NOMO-1 treated with dmso at 0.1 percent for 144 hours (cell line): Measurements from ENCODE around the gene FHOD3.
"Not testable (repeated sequence)": the region's sequence is repeated elsewhere in the genome, so short reads cannot be mapped to it uniquely, and the experiment has no call there.

ENCODE experiments used
- DNase-seq: peaks from one replicate; lab custom pipeline; 2025; ENCODE audit not compliant: unreplicated experiment; lab: John Stamatoyannopoulos, UW

Gene FHOD3

DNA sequence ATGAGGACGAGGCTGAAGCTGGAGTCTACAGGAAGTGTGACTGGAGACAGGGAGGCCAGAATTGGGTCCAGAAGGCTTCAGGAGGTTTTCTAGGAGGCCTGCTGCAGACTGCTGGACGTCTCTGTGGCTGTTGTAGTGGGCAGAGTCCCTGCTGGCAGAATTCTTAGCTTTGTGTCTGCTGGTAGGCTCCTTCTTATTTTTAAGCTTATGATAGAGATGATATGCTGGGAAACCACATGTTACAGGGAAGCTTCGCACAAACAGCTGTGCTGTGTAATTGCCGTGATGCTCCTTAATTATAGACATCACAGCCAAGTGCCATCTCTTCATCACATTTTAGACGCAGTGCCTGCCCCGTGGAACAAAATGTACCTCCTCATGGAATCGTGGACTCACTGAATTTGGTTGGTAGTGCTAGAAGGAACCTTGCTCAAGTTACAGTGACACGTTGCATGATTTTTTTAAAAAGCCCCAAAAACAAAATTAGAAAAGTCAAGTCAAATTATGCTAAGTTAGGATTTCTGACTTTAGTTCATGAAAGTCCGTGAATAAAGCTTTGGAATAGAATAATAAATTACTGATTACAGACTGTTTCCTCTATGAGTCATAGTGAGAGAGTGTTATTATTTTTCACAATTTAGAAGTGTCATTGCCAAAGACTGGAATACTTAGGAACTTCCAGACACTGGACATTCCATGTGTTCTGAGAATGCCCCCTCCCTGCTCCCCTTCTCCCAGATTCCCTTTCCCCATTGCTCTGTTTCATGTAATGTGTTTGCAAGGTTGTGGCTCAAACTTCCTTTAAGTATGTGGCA, 144.1 kb downstream of the FHOD3 start:
- DNase-seq, result no peak

DNA sequence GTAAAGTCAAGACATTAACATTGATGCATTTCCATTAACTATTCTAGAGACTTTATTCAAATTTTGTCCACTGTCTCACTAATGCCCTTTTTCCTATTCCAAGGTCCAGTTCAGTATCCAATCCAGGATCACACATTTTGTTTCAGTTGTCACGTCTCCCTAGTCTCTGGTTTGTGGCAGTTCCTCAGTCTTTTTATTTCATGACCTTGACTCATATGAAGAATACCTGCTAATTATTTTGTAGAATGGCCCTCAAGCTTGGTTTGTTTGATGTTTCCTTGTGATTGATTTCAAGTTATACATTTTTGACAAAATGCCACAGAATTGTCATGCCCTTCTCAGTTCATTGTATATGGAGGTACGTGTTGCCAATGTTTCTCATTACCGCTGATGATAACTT, 145.2 kb downstream of the FHOD3 start:
- DNase-seq, result no peak

DNA sequence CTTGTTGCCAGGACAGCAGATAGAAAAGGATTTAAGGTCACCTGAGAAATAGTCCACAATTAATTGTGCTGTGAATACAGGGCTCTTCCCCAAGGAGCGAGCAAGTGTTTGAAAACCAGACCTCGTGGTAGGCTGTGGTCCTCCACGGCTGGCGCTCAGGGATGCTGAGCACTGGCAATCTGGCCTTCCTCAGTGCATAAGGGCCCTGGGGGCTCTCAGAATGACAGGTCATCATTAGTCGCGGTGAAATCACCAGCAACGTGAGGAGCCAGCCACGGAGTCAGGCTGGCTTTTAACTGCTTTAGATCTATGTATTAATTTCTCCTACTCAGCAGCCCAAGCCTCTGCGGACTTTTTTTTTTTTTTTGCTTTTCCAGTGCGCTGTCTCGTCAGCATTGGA, 148.5 kb downstream of the FHOD3 start:
- no peak for DNase-seq

DNA sequence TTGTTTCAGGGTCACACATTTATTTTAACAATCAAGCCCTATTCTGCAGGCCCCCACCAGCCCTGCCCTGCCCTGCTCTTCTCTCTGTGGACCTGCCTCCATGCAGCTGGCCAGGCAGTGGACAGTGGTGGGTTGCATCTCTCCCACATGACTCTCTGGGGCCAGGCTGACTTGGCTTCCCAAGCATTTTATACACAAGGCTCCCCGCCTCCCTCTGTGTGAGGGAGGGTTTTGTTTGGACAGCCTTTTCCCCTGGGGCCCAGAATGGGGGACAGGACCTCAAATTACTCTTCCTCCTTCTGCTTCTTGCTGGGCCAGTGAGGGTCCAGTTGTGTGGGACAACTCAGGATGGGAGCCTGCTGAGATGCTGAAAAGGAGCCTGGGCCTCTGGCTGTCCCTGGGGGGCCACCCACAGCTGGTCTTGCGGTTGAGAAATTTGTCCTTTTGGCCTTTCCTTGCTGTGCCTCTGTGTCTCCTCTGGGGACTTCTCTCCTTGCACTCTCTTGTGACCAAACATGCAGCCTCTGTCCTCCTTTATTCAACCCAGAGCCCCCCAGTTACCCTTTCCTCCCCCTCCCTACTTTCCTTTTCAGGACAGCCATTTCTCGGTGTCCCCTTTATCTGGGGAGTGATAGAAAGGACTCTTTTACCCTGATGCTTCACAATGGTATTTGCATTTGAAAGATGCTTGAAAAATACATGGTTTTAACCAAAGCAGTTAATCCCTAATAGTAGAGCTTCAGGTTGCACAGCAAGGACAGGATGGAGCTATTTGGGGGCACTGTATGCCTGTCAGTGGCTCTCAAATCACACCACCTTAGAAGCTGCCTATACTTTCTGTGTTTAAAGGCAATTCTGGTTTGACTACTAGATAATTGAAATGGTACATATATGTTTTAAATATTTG, 151.1 kb downstream of the FHOD3 start:
- DNase-seq, result no peak

DNA sequence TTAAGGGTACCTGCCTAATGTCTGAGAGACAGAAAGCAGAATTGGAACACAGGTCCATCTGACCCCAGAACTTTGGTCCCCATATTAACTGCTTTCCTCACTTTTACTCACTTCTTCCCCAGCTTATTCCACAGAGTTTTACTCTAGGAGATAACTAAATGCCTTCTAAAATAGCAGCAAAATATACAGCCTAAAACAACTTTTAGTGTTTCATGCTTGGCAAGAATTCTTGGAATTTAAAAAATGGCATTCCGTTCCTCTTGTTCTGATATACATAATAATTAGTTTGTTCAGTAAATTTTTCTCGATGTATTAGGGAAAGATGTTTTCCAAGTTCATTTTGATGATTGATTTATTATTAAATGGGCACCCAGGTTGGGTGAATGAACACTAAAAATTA, 151.9 kb downstream of the FHOD3 start:
- no peak for DNase-seq

DNA sequence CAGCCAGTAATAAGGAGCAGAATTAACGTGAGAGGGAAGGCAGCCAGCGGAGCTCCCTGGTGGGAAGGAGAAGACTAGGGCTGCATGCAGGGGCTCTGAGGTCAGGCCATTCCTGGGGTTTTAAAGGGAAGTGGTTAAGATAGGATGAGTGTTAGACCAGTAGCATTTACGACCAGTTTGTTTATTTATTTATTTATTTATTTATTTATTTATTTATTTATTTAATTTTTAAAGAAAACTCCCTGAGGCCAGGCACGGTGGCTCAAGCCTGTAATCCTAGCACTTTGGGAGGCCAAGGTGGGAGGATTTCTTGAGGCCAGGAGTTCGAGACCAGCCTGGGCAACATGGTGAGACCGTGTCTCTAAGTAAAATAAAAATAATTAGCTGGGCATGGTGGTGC, 152.8 kb downstream of the FHOD3 start:
- no peak for DNase-seq

DNA sequence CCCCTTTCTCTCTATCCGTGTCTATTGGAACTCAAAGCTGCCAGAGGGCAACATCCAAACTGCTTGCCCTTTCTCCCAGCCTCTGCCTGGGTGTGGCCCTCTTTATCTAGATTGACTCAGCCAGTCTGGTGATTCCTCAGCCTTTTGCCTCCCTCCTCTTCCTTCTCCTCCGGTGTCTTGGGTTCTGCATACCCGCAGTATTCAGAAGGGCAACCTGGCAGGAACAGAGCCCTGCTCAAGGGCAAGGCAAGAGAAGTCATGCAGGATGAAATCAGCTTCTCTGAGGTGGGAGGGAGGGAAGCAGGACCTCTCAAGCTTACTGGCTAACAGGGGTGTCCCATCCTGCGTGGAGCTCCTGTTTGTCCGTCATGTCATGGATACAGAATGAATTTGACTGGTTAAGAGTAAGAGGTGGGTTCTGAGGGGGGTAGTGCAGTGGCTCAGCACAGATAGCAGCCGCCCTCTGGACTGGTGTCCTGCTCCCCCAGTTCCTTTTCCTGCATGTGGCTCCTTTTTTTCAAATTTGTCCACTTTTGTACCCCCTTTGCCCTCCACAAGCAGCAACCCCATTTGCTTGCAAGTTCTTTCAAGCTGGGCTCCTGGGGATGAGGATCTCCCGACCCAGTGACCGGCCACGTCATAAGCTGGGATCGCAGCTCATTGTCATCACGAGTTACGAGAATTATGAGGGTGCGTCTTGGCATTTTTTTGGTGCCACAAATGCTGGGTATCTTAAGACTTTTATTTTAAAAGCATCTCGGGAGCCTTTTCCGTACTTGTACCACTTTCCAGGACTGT, 154.1 kb downstream of the FHOD3 start:
- no peak for DNase-seq

DNA sequence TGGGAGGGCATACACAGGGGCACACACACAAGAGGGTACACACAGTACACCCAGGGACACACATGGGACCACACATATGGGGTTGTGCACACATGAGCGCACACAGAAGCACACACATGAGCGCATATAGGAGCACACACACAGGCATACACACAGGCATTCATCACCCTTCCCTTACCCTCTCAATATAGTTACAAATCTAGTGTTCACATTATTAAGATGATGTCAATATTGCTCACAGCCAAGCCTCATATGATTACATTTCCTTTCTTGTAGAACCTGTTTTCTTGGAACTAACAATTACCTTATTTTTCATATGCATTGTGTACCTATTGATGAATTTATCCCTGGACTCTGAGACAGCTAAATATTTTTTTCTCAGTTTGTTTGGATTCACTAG, 156.7 kb downstream of the FHOD3 start:
- DNase-seq, result no peak

DNA sequence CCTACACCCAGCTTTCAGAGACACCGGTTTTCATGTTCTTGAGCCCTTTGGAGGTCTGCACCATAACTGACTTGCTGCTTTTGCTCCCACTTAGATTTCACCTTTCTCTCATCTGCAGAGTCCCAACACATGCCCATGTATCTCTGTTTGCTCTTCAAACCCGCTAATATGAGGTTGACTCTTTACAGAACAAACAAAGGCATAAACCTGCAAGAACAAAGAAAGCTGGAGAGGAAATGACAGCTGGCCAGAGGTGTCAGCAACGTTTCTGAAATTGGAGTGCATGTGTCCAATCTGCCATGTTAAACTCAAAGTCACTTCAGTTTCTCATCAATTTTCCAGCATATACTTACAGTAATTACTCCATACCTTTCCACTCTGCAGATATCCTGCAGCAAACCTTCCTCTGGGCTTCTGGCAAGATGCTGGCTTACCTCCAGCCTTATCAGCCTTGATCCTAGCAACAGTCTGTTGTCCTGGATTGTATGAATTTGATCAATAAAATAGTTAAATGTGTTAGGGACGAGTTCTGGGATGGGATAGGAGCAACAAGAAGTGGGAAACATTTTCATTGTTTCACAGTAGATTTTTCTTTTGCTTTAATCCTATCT, 157.4 kb downstream of the FHOD3 start:
- DNase-seq, result no peak

DNA sequence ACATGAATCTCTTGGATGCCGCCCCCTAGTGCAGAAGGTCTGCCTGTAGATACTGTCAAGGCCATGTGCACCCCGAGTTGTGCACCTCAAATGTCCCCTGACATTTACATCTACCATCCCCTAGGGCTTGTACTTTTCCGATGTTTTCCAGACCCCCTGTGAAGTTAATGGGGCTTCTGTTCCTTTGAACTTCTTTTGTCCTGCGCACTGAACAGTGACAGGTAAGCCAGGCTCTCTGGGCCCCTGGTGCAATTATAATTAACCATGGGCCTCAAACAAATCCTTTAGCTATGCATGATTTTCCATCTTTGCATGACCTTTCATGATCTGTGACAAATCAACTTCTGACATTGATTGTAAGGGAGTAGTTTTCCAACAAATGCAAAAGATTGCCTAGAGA, 158.4 kb downstream of the FHOD3 start:
- no peak for DNase-seq

DNA sequence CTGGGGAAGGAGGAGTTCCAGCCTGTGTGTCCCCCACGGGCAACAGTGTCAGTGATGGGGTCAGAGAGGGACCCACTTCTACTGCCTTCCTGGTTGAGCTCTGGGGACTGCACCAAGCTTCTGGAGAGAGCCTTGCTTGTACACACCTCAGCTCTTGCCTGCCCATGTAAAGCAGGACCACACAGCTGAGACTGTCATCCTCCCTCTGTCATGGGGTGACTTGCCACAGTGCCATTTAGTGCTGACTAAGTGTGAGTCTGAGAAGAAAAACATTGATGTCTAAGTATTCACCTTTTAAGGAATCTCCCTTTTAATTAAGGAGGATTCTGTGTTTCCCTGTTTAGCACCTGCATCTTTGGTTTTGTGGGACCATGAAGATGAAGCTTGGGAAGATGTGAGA, 159.1 kb downstream of the FHOD3 start:
- DNase-seq, result no peak

DNA sequence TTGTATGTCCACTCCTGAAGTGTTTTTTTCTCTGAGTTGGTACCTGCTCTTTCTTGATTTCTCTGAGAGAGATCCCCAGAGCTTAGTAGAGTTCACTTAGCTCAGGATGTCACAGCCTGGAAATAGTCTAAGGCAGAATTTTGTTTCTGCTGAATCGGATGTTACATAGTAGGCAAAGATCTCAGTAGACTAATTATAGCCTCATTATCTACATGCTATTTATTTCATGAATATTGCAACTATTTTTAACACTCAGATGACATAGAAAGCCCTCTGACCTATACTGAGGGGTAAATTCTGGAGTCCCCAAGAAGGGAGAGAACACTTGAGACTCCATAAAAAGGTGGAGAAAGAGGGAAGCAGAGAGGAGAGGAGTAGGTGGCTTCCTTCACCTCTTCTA, 160.2 kb downstream of the FHOD3 start:
- DNase-seq, result no peak

DNA sequence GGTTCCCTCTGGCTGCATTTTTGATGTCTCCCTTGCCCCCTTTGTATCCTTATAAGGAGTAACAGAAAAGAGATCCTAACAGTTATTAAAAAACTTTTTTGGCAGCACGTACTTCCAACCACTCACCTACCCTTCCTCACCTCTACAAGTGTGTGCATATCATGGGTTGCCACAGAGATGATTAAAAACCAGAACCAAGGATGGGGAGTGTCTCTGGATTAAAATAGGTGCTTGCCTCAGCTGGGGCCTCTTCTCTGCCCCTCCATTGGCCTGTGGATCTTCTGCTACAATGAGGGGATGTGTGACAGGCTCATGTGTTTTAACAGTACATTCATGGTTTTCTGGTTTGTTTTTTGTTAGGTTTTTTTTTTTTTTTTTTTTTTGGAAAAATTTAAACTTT, 160.8 kb downstream of the FHOD3 start:
- no peak for DNase-seq

DNA sequence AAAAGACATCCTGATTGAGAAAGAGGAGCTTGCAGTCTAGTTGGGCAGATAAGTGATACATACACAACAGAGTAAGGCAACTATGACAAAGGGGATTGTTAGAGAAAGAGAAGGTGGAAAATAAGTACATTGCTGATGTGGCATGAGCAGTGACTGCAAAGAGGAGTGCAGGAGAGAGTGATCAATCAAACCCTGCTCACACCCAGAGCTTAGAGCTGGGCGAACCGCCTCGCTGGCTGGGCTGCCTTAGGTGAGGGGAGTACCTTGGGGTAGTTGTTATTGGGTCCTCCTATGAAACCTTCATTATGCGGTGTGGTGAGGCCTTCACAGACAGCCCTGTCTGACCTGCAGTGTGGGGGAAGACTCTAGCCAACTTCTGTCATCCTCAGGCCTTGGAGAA, 161.7 kb downstream of the FHOD3 start:
- DNase-seq, result no peak

DNA sequence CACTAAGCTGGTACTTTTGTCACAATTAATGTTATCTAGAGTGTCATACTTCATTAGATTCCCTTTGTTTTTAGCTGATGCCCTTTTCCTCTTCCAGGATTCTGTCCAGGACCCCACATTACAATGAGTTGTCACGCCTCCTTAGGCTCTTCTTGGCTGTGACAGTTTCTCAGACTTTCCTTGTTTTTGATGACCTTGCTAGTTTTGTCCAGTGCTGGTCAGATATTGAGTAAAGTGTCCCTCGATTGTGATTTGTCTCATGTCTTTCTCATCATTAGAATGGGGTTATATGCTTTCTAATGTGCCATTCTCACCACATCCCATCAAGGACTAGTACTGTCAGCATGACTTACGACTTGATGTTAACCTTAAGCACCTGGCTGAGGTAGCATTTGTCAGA, 162.3 kb downstream of the FHOD3 start:
- no peak for DNase-seq

DNA sequence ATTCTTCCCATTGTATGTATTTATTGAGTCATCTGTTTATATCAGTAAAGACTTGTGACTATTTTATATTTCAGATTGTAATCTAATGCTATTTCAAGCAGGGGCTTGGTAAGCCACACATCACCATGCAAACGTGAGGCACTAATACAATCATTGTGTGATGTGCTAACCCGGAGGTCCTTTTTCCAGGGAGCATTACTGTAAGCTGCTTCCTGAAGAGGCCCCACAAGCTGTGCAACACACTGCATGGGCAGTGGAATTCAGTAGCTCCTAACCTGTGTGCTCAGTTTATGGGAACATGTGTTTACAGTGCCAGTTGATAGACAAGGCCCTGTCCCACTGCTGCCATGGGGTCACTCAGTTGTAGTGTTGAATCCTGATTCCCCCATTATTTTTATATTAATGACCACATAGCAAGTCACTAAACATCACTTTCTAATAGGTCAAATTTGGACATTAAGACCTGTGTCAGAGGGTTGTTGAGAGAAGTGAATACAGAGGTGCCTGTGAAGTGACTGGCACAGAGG, 162.9 kb downstream of the FHOD3 start:
- no peak for DNase-seq

DNA sequence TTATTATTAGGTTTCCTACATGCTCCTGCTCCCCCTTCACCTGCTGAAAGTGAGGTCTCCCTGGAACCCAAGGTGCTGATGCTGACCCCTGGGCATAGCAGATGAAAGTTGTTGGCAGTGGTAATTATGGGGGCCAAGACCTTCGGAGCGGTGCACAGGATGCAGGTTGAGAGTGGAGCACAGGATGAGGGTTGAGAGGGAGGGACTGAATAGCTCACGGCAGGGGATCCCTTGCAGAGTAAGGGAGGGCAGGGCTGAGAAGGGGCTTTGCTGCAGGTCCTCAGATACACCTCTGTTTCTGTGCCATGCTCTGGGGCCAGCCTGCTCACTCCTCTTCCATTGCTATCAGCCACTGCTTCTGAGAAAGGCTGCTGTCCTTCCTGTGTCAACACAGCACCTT, 163.3 kb downstream of the FHOD3 start:
- no peak for DNase-seq

DNA sequence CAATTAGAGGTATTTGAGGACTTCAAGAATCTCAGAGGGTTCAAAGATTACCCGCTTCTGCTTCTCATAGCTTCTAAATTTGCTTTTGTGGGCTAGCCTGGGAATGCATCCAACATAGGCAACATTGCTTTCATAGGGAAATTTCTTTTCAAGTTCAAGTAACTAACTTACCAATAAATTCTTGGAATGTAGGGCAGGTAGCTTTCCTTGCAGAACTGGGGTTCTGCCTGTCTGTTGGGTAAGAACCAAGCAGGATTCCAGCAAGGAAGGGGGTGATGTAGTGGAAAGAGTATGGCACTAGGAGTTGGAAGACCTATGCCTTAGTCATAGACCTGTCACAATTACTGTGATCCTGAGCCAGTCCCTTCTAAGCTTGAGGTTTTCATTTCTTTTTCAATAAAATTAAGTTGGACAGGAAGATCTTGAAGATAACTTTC, 164.1 kb downstream of the FHOD3 start:
- DNase-seq, result no peak

DNA sequence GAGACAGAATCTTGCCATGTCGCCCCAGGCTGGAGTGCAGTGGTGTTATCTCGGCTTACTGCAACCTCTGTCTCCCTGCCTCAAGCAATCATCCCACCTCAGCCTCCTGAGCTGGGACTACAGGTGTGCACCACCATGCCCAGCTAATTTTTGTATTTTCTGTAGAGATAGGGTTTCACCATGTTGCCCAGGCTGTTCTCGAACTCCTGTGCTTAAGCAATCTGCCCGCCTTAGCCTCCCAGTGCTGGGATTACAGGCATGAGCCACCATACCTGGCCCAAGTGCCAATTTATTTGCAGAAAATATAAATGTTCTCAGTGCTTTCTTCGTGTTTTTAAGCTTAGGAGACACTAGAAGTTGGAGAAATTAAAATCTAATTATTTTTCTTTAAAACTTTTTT, 166.0 kb downstream of the FHOD3 start:
- not testable (repeated sequence) for DNase-seq

DNA sequence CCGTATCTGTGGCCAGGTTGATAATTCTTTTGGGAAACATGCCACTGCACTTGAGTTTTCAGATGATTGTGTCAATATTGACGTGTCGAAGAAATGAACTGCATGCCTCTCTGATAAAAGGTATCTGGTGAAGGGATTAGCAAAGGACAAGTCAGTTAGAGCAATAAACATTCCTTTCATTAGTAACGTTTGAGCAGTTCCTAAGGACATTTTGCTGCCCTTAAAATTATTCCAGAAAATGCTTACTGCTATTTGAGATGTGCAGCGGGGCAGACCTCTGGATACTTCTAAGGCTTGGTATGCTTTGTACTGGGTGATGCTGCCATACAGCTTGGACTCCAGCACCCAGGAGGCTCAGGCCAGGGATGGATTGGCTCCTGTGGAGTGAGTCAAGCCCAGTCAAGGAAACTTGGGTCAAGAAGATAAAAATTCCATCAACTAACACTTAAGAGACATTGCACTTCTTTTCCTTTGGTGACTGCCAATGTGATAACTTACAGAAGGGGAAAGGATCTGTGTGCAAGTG, 166.7 kb downstream of the FHOD3 start:
- no peak for DNase-seq

DNA sequence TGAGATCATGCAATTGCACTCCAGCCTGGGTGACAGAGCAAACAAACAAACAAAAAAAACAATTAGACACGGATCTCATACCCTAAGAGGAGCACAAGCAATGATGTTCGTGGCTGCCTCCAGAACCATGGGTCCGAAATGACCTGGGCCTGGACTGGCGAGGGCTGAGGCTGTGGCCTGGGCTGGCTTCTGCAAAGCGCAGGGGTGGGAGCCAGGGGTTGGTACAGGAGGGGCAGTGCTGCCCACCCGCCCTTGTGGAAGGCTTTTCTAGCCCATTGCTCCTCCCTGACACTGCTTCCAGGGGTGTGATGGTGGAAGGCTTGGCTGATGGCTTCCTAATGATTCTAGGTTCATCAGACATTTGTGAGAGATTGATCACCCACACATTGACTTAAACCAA, 167.8 kb downstream of the FHOD3 start:
- no peak for DNase-seq
